GM21723 (cell line): ENCODE measurements around the gene RFC3.
A peak's percentile ranks its signal among the peaks of the same experiment; 100 is the strongest.
"Not testable (repeated sequence)": the region's sequence is repeated elsewhere in the genome, so short reads cannot be mapped to it uniquely, and the experiment has no call there.

Source experiments
- ATAC-seq: cut with Tn5 transposase; IDR thresholded peaks from one replicate; pipeline ENCODE4 v1.9.1; 2021; ENCODE audit warnings: mild to moderate bottlenecking, moderate library complexity; ENCODE audit not compliant: unreplicated experiment

The RFC3 gene, protein sequence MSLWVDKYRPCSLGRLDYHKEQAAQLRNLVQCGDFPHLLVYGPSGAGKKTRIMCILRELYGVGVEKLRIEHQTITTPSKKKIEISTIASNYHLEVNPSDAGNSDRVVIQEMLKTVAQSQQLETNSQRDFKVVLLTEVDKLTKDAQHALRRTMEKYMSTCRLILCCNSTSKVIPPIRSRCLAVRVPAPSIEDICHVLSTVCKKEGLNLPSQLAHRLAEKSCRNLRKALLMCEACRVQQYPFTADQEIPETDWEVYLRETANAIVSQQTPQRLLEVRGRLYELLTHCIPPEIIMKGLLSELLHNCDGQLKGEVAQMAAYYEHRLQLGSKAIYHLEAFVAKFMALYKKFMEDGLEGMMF

DNA sequence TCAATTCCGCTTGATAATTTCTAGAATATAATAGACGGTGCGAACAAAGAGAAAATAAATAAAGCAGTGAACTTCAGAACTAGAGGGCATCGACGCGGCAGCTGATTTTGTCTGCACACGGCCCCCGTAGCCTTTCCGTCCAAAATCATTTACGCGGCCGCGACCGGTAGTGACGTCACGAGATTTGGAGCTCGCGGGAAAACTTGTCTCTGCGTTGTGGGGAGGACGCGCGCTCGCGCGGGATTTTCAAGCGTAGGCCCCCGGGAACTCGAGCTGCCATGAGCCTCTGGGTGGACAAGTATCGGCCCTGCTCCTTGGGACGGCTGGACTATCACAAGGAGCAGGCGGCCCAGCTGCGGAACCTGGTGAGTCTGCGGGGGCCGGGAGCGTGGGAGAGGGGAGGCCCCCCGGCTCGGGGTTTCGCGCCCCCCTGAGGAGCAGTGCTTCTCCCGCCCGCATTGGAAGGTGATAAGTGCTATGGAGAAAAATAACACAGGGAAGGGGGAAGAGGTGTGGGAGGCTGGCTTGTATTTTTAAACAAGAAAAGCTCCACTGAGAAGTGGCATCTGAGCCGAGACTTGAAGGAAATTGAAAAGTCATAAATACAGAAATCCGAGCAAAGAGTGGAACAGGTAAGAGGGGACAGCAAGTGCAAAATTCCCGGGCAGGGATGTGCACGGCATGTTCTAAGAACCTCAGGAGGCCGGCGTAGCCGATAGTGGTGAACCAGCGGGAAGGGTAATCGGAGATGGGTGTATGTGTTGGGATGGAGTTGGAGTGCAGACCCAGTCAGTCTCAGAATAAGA is at the start of gene RFC3:
Gene RFC3 (plus strand): TSS at position 249 of the 806 bp plus-strand sequence. CDS start 30 bp downstream, at position 279.
- peak; percentile 92 for ATAC-seq

- ATAC-seq, result no peak
Measured at GRCh38 chr13:33771296-33771695, 46.7 kb upstream of the RFC3 start.

DNA sequence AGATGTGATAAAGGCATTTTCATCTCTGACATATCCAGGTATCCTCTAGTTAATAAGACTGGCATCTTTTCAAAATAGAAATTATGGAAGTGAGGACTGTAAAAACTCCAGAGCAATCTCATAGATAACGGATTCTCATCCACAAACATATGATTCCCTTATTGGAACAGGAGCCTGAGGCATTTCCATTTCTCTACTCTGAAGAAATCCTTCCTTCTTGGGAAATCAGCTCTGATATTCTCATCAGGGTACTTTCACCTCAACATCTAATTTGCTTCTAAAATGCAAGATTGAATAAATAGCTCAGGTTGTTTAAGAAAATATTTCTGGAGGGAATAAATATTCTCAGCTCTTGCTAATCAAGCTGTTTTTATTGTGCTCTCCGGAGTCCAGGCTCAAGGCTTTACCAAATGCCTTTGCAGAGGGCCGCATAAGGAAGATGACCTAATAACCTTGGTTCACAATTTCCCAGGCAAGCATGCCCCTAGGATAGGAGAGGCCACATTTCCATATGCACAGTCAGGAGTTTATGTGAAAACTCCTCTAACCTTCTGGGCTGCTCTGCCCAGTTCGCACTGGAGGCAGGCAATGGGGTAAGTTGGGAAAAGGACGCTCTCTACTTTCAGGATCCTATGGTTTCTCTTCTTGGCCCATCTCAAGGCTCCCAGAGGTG is 44.0 kb upstream of the RFC3 start:
- ATAC-seq, result no peak

DNA sequence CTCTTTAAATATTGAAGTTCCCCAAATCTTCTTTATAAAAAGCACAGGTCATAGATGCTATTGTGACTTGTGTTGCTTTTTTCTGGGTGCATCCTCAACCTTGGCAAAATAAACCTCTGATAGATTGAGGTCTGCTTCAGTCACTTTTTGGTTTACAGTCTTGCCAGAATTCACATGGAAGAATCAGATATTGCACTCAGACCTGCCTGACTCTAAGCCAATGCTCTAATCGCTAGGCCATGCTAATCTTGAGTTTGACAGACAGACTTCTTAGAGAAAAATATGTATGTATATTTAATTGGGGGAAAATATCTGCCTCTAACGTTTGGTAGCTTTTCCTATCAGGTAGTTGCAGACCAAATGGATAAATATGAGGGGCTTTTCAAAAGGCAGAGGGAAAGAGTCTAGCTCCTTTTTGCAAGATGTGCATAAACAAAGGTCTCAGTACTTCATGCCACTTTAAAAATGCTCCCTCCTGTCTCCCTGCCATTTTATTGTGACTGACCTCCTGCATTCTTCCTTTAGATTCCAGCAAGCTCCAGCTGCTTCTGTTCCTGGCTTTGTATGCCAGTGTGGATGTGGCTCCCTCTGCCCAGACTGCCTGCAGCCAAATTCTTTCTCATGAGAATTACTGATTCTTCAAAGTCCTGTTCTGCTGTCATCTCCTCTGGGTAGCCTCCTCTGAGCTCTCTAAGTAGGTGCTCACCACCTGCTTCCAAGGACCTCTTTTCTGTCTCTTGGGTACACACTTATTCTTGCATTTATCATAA is 42.4 kb upstream of the RFC3 start:
- no peak for ATAC-seq

DNA sequence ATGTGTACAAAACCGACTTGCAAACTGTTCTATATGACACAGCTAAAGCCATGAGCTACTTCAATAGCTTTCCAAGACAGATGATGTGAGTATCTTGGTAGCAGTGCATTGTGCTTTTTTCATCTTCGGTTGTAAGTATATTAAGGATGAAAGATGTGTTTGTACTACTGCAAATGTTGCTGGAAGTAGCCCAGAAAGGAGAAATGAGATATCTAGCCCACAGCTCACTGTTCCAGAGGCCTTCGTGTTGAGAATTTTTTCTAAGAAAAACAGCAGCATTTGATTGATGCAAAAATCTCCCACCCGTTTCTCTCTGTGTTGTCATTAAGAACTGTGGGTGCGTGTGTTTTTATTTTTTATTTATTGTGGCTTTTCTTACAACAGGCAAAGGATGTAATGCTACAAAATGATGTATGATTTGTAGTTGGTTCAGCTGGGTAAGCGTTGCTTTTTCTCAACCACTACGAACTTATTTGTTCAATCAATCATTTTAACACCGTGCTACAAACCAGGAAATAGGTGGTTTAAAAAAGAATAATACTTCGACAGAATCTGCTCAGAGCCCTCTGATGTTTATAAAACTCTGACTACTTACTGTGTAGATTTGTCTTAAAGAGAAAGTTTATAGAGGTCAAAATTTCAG is 41.6 kb upstream of the RFC3 start:
- no peak for ATAC-seq

- no peak for ATAC-seq
Measured at GRCh38 chr13:33782631-33783030, 35.3 kb upstream of the RFC3 start.

DNA sequence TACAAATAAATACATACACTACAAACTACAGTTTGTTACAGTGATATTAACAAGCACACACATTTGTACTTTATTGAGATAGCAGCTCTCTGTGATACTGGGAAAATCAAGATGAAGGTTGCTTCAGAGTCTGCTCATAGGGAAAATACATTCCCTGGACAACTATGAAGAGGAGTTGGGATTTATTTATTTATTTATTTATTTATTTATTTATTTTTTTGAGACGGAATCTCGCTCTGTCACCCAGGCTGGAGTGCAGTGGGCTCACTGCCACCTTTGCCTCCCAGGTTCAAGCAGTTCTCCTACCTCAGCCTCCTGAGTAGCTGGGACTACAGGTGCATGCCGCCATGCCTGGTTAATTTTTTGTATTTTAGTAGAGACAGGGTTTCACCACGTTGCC is 34.7 kb upstream of the RFC3 start:
- not testable (repeated sequence) for ATAC-seq

DNA sequence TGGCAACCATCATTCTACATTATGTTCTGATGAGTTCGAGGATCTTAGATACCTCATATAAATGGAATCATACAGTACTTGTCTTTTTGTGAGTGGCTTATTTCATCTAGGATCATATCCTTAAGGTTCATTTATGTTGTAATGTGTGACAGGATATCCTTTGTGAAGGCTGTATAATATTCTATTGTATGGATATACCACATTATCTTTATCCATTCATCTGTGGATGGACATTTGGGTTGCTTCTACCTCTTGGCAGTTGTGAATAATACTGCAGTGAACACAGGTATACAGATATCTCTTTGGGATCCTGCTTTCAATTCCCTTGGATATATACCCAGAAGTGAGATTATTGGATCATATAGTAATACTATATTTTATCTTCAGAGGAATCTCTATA is 33.2 kb upstream of the RFC3 start:
- no peak for ATAC-seq

GRCh38 chr13:33785384-33785783 is 32.6 kb upstream of the RFC3 start:
- no peak for ATAC-seq

- peak; percentile 69 for ATAC-seq
Measured at GRCh38 chr13:33787051-33787591, 30.8 kb upstream of the RFC3 start.

- no peak for ATAC-seq
Measured at GRCh38 chr13:33789066-33789606, 28.8 kb upstream of the RFC3 start.

DNA sequence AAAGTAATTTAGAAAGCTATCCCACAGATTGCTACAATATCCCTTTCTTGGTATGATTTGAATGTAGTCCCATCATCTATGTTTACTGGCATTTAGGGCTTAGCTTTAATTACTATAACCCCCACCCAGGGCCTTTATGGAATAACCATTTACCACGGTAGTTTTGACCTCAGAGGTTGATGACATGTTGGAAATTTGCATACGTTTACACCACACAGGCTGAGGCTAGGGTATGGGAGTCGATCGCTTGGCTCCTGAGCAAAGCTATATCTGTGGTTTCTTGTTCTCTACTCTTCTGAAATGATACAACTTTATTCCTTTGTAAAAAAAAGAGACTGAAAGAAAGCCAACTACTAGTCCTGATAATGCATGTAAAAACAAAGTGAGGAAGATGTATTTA is 28.2 kb upstream of the RFC3 start:
- ATAC-seq, result no peak

DNA sequence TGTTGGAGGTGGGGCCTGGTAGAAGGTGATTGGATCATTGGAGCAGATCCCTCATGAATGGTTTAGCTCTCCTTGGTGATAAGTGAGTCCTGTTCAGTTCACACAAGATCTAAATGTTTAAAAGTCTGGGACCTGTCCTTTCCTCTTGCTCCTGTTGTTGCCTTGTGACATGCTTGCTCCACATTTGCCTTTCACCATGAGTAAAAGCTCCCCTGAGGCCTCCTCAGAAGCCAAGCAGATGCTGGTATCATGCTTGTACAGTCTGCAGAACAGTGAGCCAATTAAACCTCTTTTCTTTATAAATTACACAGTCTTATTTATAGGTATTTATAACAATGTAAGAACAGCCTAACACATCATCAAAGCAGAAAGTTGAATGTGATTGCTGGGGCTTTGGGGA is 24.2 kb upstream of the RFC3 start:
- no peak for ATAC-seq

DNA sequence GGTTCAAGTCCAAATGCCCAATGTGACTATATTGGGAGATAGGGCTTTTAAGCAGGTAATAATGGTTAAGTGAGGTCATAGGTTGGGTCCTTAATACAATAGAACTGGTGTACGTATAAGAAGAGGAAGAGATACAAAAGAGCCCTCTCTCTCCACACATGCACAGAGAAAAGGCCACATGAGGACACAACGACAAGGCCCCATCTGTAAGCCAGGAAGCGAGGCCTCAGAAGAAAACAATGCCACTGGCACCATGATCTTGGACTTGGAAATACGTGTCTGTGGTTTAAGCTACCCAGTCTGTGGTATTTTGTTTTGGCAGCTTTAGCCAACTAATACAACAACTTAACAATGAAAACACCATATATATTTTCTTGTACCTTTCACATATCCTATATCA is 23.4 kb upstream of the RFC3 start:
- ATAC-seq, result no peak

GRCh38 chr13:33796095-33796494 is 21.9 kb upstream of the RFC3 start:
- no peak for ATAC-seq

DNA sequence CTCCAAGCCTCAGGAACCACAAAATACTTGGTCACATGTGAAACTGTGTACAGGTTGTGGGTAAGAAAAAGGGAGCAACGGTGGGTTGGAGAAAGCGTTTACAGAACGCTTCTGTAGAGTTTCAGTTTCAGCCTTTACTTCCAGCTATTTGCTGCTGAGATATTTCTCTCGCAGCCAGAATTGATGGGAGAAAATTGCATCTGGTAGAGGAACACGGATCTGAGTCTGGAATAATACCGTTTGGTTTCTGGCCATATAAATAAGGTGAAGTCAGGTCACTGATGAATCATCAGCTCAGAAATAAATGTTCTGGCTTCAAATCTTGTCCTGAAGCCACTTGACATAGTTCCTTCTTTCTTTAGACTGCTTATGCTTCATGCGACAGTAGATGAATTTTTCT is 20.3 kb upstream of the RFC3 start:
- no peak for ATAC-seq

DNA sequence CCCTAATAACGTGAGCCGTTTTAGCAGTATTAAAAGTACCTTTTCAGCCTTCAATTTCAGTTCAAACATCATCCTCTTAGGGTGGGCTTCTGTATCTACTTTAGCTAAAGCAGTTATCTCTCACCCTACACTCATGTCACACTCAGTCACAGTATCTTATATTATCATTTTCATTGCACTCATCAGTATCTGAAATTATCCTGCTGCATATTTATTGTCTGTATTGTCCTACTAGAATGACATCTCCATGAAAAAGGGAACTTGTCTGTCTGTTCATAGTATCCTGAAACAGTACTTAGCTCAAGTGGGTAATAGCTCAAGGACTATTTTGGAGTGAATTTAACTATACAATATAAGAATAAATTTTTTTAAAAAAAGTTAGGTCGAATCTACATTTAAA is 19.9 kb upstream of the RFC3 start:
- ATAC-seq, result no peak

DNA sequence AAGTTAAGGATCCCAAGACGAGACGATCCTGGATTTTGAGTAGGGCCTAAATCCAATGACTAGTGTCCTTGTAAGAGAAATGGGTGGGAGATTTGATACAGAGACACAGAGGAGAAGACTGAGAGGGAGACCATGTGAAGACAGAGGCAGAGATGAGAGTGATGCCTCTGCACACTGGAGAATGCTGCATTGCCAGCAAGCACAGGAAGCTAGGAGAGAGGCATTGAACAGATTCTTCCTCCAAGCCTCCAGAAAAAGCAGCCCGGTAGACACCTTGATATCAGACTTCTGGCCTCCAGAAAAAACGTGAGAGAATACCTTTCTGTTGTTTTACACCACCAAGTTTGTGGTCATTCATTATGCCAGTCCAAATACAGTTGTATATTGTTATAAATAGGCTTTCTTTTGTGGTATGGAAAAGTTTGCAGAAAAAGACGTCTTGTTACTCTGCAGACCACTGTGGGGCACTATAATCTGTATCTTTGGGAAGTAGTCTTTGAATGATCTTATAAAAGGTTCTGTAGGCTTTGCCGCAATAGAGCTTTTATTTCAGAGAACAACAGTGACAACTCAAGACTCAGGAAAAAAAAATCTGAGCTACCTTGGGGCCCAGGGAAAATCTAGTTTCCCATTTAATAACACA is 17.9 kb upstream of the RFC3 start:
- ATAC-seq, result peak; percentile 63

DNA sequence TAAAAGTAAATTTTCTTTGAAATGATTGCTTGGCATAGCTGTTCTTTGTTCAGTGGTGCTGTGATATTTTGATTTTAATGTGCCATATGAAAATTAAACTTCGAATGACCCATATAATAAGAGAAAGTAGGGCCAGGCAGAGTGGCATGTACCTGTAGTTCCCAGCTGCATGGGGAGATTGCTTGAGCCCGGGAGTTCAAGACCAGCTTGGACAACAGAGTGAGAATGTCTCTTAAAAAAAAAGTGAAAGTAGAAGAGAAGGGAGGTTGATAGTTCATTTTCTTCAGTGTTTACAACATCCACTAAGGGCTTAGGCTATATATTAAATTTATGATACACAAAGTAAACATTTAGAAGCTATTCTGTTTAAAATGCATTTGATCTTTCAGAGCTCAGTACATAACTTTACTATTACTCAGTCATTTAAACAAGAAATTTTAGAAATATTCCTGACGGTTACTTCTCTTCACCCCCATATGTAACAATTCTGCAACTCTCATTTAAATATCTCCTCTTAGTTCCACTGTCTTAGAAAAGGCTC is 17.2 kb upstream of the RFC3 start:
- no peak for ATAC-seq
